ENCODE measurements around the gene DOCK7.

DNA sequence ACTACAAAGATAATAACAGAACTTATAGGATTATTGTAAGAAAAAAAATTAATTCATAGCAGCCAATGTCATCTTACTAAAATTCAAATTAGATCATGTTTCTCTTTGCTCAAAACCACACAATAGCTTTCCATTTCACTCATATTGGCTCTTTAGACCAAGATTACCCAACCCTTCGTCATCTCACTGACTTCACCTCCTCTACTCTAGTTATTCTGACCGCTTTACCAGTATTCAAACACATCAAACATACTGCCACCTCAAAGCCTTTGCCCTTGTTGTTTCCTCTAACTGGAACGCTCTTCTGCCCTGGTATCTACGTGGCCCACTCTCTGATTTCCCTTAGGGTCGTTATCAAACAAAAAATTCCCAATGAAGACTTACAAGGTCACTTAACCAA lies 89.1 kb downstream of the DOCK7 start:
- TF ChIP-seq EZH2 (IDR thresholded peaks at IDR 0.05): no peak
- TF ChIP-seq POLR2AphosphoS5 (IDR thresholded peaks at IDR 0.05; ENCODE audit: borderline replicate concordance, low read depth, low read length): no peak
